BLaER1 treated with 17β-estradiol and CSF1 and Interleukin-3, amounts not matched to agents 10 nM and 100 nM (cell line): ENCODE measurements around the gene ODAD2.

Experiments
- H3K27ac ChIP-seq, 11 experiments: shearing (Covaris generic); formaldehyde crosslinking; 2 replicates each; pipeline ENCODE4 v1.8.1; 2022
- H3K27me3 ChIP-seq, 11 experiments: shearing (Covaris generic); formaldehyde crosslinking; 2 replicates each; pipeline ENCODE4 v1.8.1; 2022
- H3K36me3 ChIP-seq, 11 experiments: shearing (Covaris generic); formaldehyde crosslinking; 2 replicates each; pipeline ENCODE4 v1.8.1; 2022
- H3K4me1 ChIP-seq, 10 experiments: shearing (Covaris generic); formaldehyde crosslinking; 2 replicates each; pipeline ENCODE4 v1.8.1; 2022
- H3K4me2 ChIP-seq, 11 experiments: shearing (Covaris generic); formaldehyde crosslinking; 2 replicates each; pipeline ENCODE4 v1.8.1; 2022
- H3K4me3 ChIP-seq, 10 experiments: shearing (Covaris generic); formaldehyde crosslinking; 2 replicates each; pipeline ENCODE4 v1.8.1; 2022
- H3K9ac ChIP-seq, 11 experiments: shearing (Covaris generic); formaldehyde crosslinking; 2 replicates each; pipeline ENCODE4 v1.8.1; 2022
- H3K9me3 ChIP-seq, 11 experiments: shearing (Covaris generic); formaldehyde crosslinking; replicated peaks in 1 of 11; 2 replicates each; pipeline ENCODE4 v1.8.1; 2022
- H4K20me1 ChIP-seq, 11 experiments: shearing (Covaris generic); formaldehyde crosslinking; 2 replicates each; pipeline ENCODE4 v1.8.1; 2022
- Cebpa-rat ChIP-seq, 11 experiments: shearing (Covaris generic); IDR thresholded peaks; 2 replicates each; pipeline ENCODE4 v1.8.1; 2022

The ODAD2 gene, protein sequence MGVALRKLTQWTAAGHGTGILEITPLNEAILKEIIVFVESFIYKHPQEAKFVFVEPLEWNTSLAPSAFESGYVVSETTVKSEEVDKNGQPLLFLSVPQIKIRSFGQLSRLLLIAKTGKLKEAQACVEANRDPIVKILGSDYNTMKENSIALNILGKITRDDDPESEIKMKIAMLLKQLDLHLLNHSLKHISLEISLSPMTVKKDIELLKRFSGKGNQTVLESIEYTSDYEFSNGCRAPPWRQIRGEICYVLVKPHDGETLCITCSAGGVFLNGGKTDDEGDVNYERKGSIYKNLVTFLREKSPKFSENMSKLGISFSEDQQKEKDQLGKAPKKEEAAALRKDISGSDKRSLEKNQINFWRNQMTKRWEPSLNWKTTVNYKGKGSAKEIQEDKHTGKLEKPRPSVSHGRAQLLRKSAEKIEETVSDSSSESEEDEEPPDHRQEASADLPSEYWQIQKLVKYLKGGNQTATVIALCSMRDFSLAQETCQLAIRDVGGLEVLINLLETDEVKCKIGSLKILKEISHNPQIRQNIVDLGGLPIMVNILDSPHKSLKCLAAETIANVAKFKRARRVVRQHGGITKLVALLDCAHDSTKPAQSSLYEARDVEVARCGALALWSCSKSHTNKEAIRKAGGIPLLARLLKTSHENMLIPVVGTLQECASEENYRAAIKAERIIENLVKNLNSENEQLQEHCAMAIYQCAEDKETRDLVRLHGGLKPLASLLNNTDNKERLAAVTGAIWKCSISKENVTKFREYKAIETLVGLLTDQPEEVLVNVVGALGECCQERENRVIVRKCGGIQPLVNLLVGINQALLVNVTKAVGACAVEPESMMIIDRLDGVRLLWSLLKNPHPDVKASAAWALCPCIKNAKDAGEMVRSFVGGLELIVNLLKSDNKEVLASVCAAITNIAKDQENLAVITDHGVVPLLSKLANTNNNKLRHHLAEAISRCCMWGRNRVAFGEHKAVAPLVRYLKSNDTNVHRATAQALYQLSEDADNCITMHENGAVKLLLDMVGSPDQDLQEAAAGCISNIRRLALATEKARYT

DNA sequence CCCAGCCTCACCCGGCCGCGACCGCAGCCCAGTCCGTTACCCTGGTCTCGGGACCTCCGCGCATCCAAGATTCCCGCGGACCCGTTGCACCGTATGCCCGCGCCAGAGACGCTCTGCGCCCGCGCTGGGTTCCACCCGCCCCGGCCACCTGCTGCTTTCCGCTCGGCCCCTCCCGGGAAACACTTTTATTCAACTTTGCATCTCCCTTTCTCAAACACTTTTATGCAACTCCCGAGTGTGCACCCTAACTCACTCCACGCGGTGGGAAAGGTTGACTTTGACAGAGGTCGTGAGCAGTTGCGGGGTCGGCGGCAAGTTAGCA is at the start of gene ODAD2:
ODAD2 (minus strand) TSS at position 126 of the 322 bp plus-strand sequence. CDS start 3,937 bp downstream, outside the sequence.
- peaks cover 5 to 21% (median 17%) of the 10 kb centered on the region in 11 experiments; a peak in 16 of 22 replicates for H3K27me3 ChIP-seq
- H3K4me3 ChIP-seq = peak within 1 kb of the TSS; percentile 70 to 86 (median 78)
- peak within 1 kb of the TSS; percentile 84 to 98 (median 92) for H3K4me2 ChIP-seq
- H3K9me3 ChIP-seq = no peaks in the 10 kb centered on the region
- H3K9ac ChIP-seq = peak within 1 kb of the TSS; percentile 65 to 81 (median 74)
- peak within 1 kb of the TSS in 9 of 11 experiments; percentile 35 to 71 (median 56); a peak in 15 of 22 replicates for H3K27ac ChIP-seq
- TF ChIP-seq Cebpa-rat (IDR thresholded peaks at IDR 0.05) = no peak
- H4K20me1 ChIP-seq = no peaks in the 10 kb centered on the region
- no peaks in the 10 kb centered on the region for H3K36me3 ChIP-seq
- H3K4me1 ChIP-seq = peaks cover 0 to 13% (median 2%) of the 10 kb centered on the region in 10 experiments; a peak in 4 of 20 replicates

DNA sequence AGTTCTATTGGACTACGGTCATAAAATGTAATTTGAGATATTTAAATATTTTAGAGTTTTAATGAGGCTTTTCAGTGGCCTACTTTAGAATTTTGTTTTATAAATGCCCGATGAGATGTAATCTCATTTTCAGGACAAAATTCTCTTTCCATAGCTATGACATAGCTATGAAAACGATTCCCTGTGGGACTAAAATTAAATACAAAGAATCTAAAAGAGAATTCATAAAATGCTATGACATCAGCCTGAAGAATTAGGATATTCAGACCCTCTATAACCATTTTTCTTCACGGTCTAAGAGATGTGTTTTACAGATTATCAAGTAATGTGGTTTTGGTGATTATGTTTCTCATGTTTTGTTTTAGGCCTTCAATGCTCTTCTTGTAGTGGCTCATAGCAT is 48.2 kb upstream of the ODAD2 start:
- Histone ChIP-seq H3K36me3 (no peaks in the 10 kb centered on the region), H3K9me3 (no peaks in the 10 kb centered on the region), H4K20me1 (no peaks in the 10 kb centered on the region), H3K4me1 (no peaks in the 10 kb centered on the region), H3K9ac (no peak overlapping the region), H3K4me2 (no peak overlapping the region), H3K4me3 (no peak overlapping the region), H3K27me3 (no peaks in the 10 kb centered on the region), H3K27ac (no peak overlapping the region)
- TF ChIP-seq Cebpa-rat (IDR thresholded peaks at IDR 0.05) = no peak

DNA sequence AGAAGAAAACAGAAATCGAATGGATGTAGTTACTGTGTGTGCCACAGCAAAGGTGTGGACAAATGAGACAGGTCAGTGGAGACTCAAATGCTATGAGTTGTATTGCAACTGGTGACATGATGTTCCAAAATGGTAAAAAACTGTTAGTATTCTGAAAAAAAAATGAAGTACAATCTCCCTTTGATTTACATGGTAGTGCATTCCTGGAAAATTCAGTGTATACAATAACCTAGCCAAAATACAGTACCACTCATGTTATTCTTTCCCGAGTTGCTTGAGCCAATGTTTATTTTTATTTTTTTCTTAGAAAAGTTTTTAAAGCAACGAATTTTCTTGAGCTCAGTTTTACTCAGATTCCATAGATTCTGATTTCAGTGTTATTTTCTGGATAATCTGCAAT is 47.7 kb upstream of the ODAD2 start:
- no peaks in the 10 kb centered on the region for H3K36me3 ChIP-seq
- no peak overlapping the region for H3K4me3 ChIP-seq
- H3K9me3 ChIP-seq = no peaks in the 10 kb centered on the region
- H4K20me1 ChIP-seq = no peaks in the 10 kb centered on the region
- no peak overlapping the region for H3K27ac ChIP-seq
- no peak for TF ChIP-seq Cebpa-rat (IDR thresholded peaks at IDR 0.05)
- H3K4me2 ChIP-seq = no peak overlapping the region
- H3K27me3 ChIP-seq = no peaks in the 10 kb centered on the region
- H3K9ac ChIP-seq = no peak overlapping the region
- no peaks in the 10 kb centered on the region for H3K4me1 ChIP-seq

DNA sequence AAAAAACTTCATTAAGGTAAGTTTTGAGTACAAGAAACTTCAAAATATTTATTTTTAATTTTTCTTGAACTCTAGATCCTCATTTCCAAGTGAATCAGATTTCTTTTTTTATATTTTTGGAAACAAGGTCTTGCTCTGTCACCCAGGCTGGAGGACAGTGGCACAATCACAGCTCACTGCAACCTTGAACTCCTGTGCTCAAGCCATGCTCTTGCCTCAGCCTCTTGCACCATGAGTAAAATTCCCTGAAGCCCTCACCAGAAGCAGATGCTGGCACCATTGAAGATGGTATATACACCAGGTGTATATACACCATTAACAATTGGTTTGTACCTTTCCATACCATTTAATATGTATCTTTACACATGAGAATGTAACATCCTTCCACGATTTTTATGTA is 45.1 kb upstream of the ODAD2 start:
- no peak overlapping the region for H3K4me2 ChIP-seq
- no peaks in the 10 kb centered on the region for H3K4me1 ChIP-seq
- no peak overlapping the region for H3K4me3 ChIP-seq
- no peaks in the 10 kb centered on the region for H3K36me3 ChIP-seq
- H3K9ac ChIP-seq = no peak overlapping the region
- no peaks in the 10 kb centered on the region for H4K20me1 ChIP-seq
- H3K27ac ChIP-seq = no peak overlapping the region
- TF ChIP-seq Cebpa-rat (IDR thresholded peaks at IDR 0.05) = no peak
- H3K9me3 ChIP-seq = no peaks in the 10 kb centered on the region
- H3K27me3 ChIP-seq = no peaks in the 10 kb centered on the region

- H3K36me3 ChIP-seq = no peaks in the 10 kb centered on the region
- H3K4me2 ChIP-seq = no peak overlapping the region
- 0 out of 22 replicates have a peak, but pooled peaks cover 0 to 3% (median 0%) of the 10 kb centered on the region in 11 experiments for H3K9me3 ChIP-seq
- no peak overlapping the region for H3K27ac ChIP-seq
- no peak overlapping the region for H3K4me3 ChIP-seq
- no peaks in the 10 kb centered on the region for H3K27me3 ChIP-seq
- TF ChIP-seq Cebpa-rat (IDR thresholded peaks at IDR 0.05) = no peak
- no peaks in the 10 kb centered on the region for H3K4me1 ChIP-seq
- no peaks in the 10 kb centered on the region for H4K20me1 ChIP-seq
- no peak overlapping the region for H3K9ac ChIP-seq
Measured at GRCh38 chr10:28036587-28036986, 37.7 kb upstream of the ODAD2 start.

DNA sequence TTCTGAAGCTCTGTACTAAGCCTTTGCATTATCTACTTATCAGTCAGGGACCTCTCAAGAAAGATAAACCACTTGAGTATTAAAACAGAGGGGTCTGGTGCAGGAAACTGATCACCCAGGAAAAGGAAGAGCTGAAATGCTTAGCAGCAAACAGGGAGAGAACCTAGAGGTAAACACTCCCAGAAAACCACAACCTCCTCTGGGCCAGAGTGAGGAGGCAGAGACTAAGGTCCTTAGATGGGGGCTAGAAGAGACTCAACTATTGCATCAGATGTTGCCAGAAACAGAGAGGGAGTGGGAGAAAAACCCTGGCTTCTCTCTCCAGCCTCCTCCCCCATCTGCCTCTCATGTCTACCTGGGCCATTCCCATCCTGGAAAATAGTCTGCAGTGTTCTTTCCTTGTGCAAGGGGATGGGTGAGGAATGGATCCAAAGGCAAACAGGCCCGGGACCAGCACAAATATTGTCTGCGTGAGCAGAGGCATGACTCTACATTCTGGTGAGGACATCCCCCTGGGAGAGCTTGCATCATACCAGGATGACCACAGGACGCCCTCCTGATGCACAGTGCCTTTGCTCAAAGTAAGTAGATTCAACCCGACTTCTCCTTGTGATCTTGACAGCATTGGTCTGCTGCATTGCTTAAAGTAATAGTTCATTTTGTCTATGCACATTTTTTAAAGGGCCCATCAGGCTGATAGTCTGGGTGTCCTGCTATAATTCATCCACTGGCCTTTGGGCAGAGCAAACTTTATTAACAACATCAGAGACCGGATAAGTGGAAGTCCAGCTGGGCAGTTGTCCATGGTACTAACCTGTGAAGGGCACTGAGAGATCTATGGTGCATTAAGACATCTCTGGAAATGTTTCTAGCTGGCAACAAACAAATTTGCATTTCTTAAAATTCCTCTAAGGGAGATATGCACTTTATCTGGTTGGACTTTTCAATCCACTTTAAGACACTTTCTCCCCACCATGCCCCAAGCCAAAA is 22.4 kb upstream of the ODAD2 start:
- 0 out of 20 replicates have a peak, but pooled peaks cover 0 to 7% (median 0%) of the 10 kb centered on the region in 10 experiments for H3K4me1 ChIP-seq
- H3K27ac ChIP-seq = no peak overlapping the region
- no peak overlapping the region for H3K9ac ChIP-seq
- no peaks in the 10 kb centered on the region for H3K27me3 ChIP-seq
- H3K36me3 ChIP-seq = no peaks in the 10 kb centered on the region
- no peak for TF ChIP-seq Cebpa-rat (IDR thresholded peaks at IDR 0.05)
- peaks cover 0 to 7% (median 0%) of the 10 kb centered on the region in 11 experiments; a peak in 1 of 22 replicates for H3K9me3 ChIP-seq
- peak overlapping the region in 3 of 11 experiments; percentile 13 to 38 (median 20); a peak in 4 of 22 replicates for H3K4me2 ChIP-seq
- H4K20me1 ChIP-seq = no peaks in the 10 kb centered on the region
- H3K4me3 ChIP-seq = no peak overlapping the region

GRCh38 chr10:28020080-28020860 is 21.4 kb upstream of the ODAD2 start:
- H3K9me3 ChIP-seq = peaks cover 0 to 7% (median 0%) of the 10 kb centered on the region in 11 experiments; a peak in 1 of 22 replicates
- no peak overlapping the region for H3K4me3 ChIP-seq
- no peaks in the 10 kb centered on the region for H4K20me1 ChIP-seq
- no peak overlapping the region for H3K4me2 ChIP-seq
- TF ChIP-seq Cebpa-rat (IDR thresholded peaks at IDR 0.05) = no peak
- H3K4me1 ChIP-seq = 0 out of 20 replicates have a peak, but pooled peaks cover 0 to 7% (median 0%) of the 10 kb centered on the region in 10 experiments
- H3K36me3 ChIP-seq = no peaks in the 10 kb centered on the region
- H3K9ac ChIP-seq = no peak overlapping the region
- H3K27me3 ChIP-seq = no peaks in the 10 kb centered on the region
- no peak overlapping the region for H3K27ac ChIP-seq

GRCh38 chr10:28014651-28015050 is 15.8 kb upstream of the ODAD2 start:
- no peak for TF ChIP-seq Cebpa-rat (IDR thresholded peaks at IDR 0.05)
- no peaks in the 10 kb centered on the region for H4K20me1 ChIP-seq
- no peaks in the 10 kb centered on the region for H3K4me1 ChIP-seq
- H3K27ac ChIP-seq = no peak overlapping the region
- no peaks in the 10 kb centered on the region for H3K27me3 ChIP-seq
- no peak overlapping the region for H3K4me2 ChIP-seq
- H3K9ac ChIP-seq = no peak overlapping the region
- H3K9me3 ChIP-seq = peaks cover 0 to 8% (median under 1%) of the 10 kb centered on the region in 11 experiments; a peak in 3 of 22 replicates
- H3K4me3 ChIP-seq = no peak overlapping the region
- H3K36me3 ChIP-seq = no peaks in the 10 kb centered on the region
